Liver (tissue), 9 donors: ENCODE measurements around the gene RTP5. TPM values are rescaled to one million over a fixed set of nuclear protein-coding genes. Genes with fewer than 3 reads are reported as not detected.

Experiments
- DNase-seq: peaks from one replicate; pipeline ENCODE4 v3.0.0-alpha.2; 2017; ENCODE audit warnings: low spot score
- H3K27ac ChIP-seq, 2 donors: one replicate each; pipeline ENCODE4 v1.7.0; 2013; ENCODE audit warnings: inconsistent platforms in 2 of 2, low read length in 2 of 2, control low read depth in 1 of 2, low read depth in 1 of 2, mild to moderate bottlenecking in 1 of 2
- H3K27me3 ChIP-seq, 4 donors: one replicate each; pipeline versions ENCODE4 v1.6.1 to v1.7.0; 2013; ENCODE audit warnings: low read length in 3 of 4, inconsistent platforms in 1 of 4, mild to moderate bottlenecking in 1 of 4, moderate library complexity in 1 of 4; ENCODE audit not compliant: control insufficient read depth in 4 of 4, insufficient read depth in 4 of 4
- H3K36me3 ChIP-seq, 4 donors: one replicate each; pipeline versions ENCODE4 v1.6.1 to v1.7.0; 2013; ENCODE audit warnings: low read length in 3 of 4, mild to moderate bottlenecking in 3 of 4, low read depth in 1 of 4, moderate library complexity in 1 of 4; ENCODE audit not compliant: control insufficient read depth in 4 of 4, insufficient read depth in 3 of 4
- H3K4me1 ChIP-seq, 4 donors: one replicate each; pipeline versions ENCODE4 v1.6.1 to v1.7.0; 2013; ENCODE audit warnings: low read length in 3 of 4, mild to moderate bottlenecking in 3 of 4, moderate library complexity in 1 of 4; ENCODE audit not compliant: control insufficient read depth in 4 of 4, insufficient read depth in 4 of 4
- H3K4me3 ChIP-seq, 3 donors: one replicate each; pipeline versions ENCODE4 v1.6.1 to v1.7.0; 2013; ENCODE audit warnings: low read length in 3 of 3, control low read depth in 1 of 3, low read depth in 1 of 3, mild to moderate bottlenecking in 1 of 3
- H3K9ac ChIP-seq, 2 donors: one replicate each; pipeline ENCODE4 v1.7.0; 2013; ENCODE audit warnings: low read length in 2 of 2, mild to moderate bottlenecking in 2 of 2, moderate library complexity in 2 of 2, control low read depth in 1 of 2, low read depth in 1 of 2
- H3K9me3 ChIP-seq, 4 donors: one replicate each; pipeline versions ENCODE4 v1.6.1 to v1.7.0; 2013; ENCODE audit warnings: low read length in 3 of 4; ENCODE audit not compliant: control insufficient read depth in 4 of 4
- EGR1 ChIP-seq, 2 donors: IDR thresholded peaks; 2 replicates each; pipeline ENCODE4 v1.6.1; 2016 to 2018; ENCODE audit warnings: antibody characterized with exemption in 2 of 2, low read depth in 2 of 2
- FOXA1 ChIP-seq: IDR thresholded peaks from 2 replicates; pipeline ENCODE4 v1.6.1; 2016; ENCODE audit warnings: antibody characterized with exemption
- FOXA2 ChIP-seq: IDR thresholded peaks from 2 replicates; pipeline ENCODE4 v1.6.1; 2016; ENCODE audit warnings: antibody characterized with exemption
- GABPA ChIP-seq, 2 donors: IDR thresholded peaks in 1 of 2; conservative IDR thresholded peaks in 1 of 2; 2 replicates each; pipeline ENCODE4 v1.6.1; 2016; ENCODE audit warnings: antibody characterized with exemption in 2 of 2, mild to moderate bottlenecking in 1 of 2, moderate library complexity in 1 of 2
- HNF4A ChIP-seq, 2 donors: conservative IDR thresholded peaks; 2 replicates each; pipeline ENCODE4 v1.6.1; 2016; ENCODE audit warnings: antibody characterized with exemption in 2 of 2, mild to moderate bottlenecking in 2 of 2
- HNF4G ChIP-seq: IDR thresholded peaks from 2 replicates; pipeline ENCODE4 v1.6.1; 2016; ENCODE audit warnings: antibody characterized with exemption
- JUND ChIP-seq, 2 donors: IDR thresholded peaks; 2 replicates each; pipeline ENCODE4 v1.6.1; 2016; ENCODE audit warnings: antibody characterized with exemption in 2 of 2
- RAD21 ChIP-seq, 2 donors: IDR thresholded peaks; 2 replicates each; pipeline ENCODE4 v1.6.1; 2016; ENCODE audit warnings: antibody characterized with exemption in 2 of 2, mild to moderate bottlenecking in 2 of 2
- RXRA ChIP-seq, 2 donors: IDR thresholded peaks; 2 replicates each; pipeline ENCODE4 v1.6.1; 2017 to 2018; ENCODE audit warnings: antibody characterized with exemption in 2 of 2, mild to moderate bottlenecking in 1 of 2
- SP1 ChIP-seq: IDR thresholded peaks from 2 replicates; pipeline ENCODE4 v1.6.1; 2018; ENCODE audit warnings: antibody characterized with exemption, mild to moderate bottlenecking
- TAF1 ChIP-seq: conservative IDR thresholded peaks from 2 replicates; pipeline ENCODE4 v1.6.1; 2016; ENCODE audit warnings: antibody characterized with exemption, mild to moderate bottlenecking
- WGBS: extraction: QIAGEN DNeasy Blood & Tissue Kit; methylation state at CpG from one replicate; pipeline ENCODE4 v1.1.7; 2013; 5-methylcytosine and 5-hydroxymethylcytosine counted together
- polyA plus RNA-seq, 2 donors: library from polyadenylated mRNA; stranded (reverse) in 1 of 2; unstranded in 1 of 2; fragments of 200-250 nt in 1 of 2; fragments of >200 nt in 1 of 2; fragmentation: Nextera tagmentation in 1 of 2; extraction: Ambion mirVana in 1 of 2; gene quantifications; one replicate each; pipeline versions ENCODE4 v1.2.1 to v1.2.3, GENCODE V29; 2013 to 2015
- total RNA-seq, 2 donors: library from RNA; depleted of rRNA; stranded (reverse); fragments of >200 nt; gene quantifications; one replicate each; pipeline ENCODE4 v1.2.3, GENCODE V29; 2014
- TF ChIP-seq, protein P1 (sequence below): fragments of 150-350 bp; IDR thresholded peaks from 2 replicates; pipeline ENCODE4 v1.5.1; 2017; ENCODE audit warnings: improper control_type of control experiment, low read depth, low read length; ENCODE audit not compliant: missing input control
- TF ChIP-seq, protein P2 (sequence below): IDR thresholded peaks from 2 replicates; pipeline ENCODE4 v1.6.1; 2016; ENCODE audit warnings: antibody characterized with exemption
- TF ChIP-seq, protein P3 (sequence below): IDR thresholded peaks from 2 replicates; pipeline ENCODE4 v1.6.1; 2016; ENCODE audit warnings: antibody characterized with exemption
- TF ChIP-seq, protein P4 (sequence below): IDR thresholded peaks from 2 replicates; pipeline ENCODE4 v1.6.1; 2016; ENCODE audit warnings: antibody characterized with exemption
- TF ChIP-seq, protein P5 (sequence below): IDR thresholded peaks from 2 replicates; pipeline ENCODE4 v1.6.1; 2016; ENCODE audit warnings: antibody characterized with exemption, mild to moderate bottlenecking
- donor health status: healthy.
- donor health status: healthy.
- donor health status: healthy.
- donor health status: healthy.
- donor health status: healthy.

The RTP5 gene
- total and polyA plus RNA-seq, 4 donors, result under 0.01 to 0.03 TPM; not detected in 2

DNA sequence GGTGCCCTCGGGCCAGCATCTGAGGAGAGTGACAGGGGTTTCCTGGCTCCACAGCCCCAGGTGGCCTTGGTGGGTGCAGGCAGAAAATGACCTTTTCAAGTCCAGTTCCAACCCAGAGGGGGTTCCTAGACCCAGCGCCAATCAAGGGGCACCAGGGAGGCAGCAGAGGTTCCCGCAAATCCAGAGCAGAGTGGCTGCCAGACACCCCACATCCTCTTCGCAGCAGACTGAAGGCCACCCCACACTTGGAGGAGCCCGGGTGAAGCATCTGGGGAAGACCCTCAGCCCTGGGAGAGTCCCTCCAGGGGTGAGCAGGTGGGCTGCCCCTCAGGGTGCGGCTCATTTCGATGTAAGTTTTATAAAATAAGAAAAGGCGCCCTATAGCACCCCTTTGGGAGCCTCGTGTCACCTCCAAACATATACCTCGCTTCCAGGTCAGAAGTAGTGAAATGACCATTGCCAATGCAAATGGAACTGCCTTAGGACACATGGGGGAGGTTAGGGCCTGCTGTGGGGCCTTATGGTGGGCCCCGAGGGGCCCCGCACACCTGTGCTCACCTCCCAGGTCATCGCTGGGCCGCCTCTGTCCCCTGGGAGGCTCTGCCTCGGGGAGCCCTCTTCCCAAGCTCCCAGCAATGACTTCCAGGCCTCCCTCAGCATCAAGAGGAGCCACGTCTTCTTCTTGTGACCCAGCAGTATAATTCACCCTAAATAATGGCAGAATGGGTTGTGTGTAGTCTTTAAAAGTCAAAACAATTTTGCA, 11.0 kb downstream of the RTP5 start:
- Histone ChIP-seq H3K9ac (no peak overlapping the region), H3K4me1 (peaks cover 4 to 29% (median 15%) of the 10 kb centered on the region in 4 donors), H3K27me3 (no peaks in the 10 kb centered on the region), H3K36me3 (no peaks in the 10 kb centered on the region), H3K4me3 (peak overlapping the region in 1 of 3 donors; percentile 62), H3K9me3 (no peaks in the 10 kb centered on the region), H3K27ac (peak overlapping the region in 1 of 2 donors; percentile 81)
- WGBS, result 87% methylated on average over 16 of the region's 16 CpGs
- no peak for DNase-seq
- TF ChIP-seq GABPA (IDR thresholded peaks at IDR 0.05 in 1 of 2, conservative IDR thresholded peaks at IDR 0.05 in 1 of 2) (no peak), TAF1 (no peak), HNF4A (conservative IDR thresholded peaks at IDR 0.05) (no peak), HNF4G (no peak), RAD21 (IDR thresholded peaks at IDR 0.05) (no peak), FOXA2 (no peak)
- TF ChIP-seq, protein P1, sequence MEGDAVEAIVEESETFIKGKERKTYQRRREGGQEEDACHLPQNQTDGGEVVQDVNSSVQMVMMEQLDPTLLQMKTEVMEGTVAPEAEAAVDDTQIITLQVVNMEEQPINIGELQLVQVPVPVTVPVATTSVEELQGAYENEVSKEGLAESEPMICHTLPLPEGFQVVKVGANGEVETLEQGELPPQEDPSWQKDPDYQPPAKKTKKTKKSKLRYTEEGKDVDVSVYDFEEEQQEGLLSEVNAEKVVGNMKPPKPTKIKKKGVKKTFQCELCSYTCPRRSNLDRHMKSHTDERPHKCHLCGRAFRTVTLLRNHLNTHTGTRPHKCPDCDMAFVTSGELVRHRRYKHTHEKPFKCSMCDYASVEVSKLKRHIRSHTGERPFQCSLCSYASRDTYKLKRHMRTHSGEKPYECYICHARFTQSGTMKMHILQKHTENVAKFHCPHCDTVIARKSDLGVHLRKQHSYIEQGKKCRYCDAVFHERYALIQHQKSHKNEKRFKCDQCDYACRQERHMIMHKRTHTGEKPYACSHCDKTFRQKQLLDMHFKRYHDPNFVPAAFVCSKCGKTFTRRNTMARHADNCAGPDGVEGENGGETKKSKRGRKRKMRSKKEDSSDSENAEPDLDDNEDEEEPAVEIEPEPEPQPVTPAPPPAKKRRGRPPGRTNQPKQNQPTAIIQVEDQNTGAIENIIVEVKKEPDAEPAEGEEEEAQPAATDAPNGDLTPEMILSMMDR, result no peak
- TF ChIP-seq, protein P2, sequence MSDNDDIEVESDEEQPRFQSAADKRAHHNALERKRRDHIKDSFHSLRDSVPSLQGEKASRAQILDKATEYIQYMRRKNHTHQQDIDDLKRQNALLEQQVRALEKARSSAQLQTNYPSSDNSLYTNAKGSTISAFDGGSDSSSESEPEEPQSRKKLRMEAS, result no peak
- TF ChIP-seq, protein P3, sequence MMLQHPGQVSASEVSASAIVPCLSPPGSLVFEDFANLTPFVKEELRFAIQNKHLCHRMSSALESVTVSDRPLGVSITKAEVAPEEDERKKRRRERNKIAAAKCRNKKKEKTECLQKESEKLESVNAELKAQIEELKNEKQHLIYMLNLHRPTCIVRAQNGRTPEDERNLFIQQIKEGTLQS, result no peak
- TF ChIP-seq, protein P4, sequence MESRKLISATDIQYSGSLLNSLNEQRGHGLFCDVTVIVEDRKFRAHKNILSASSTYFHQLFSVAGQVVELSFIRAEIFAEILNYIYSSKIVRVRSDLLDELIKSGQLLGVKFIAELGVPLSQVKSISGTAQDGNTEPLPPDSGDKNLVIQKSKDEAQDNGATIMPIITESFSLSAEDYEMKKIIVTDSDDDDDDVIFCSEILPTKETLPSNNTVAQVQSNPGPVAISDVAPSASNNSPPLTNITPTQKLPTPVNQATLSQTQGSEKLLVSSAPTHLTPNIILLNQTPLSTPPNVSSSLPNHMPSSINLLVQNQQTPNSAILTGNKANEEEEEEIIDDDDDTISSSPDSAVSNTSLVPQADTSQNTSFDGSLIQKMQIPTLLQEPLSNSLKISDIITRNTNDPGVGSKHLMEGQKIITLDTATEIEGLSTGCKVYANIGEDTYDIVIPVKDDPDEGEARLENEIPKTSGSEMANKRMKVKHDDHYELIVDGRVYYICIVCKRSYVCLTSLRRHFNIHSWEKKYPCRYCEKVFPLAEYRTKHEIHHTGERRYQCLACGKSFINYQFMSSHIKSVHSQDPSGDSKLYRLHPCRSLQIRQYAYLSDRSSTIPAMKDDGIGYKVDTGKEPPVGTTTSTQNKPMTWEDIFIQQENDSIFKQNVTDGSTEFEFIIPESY, result no peak
- TF ChIP-seq, protein P5, sequence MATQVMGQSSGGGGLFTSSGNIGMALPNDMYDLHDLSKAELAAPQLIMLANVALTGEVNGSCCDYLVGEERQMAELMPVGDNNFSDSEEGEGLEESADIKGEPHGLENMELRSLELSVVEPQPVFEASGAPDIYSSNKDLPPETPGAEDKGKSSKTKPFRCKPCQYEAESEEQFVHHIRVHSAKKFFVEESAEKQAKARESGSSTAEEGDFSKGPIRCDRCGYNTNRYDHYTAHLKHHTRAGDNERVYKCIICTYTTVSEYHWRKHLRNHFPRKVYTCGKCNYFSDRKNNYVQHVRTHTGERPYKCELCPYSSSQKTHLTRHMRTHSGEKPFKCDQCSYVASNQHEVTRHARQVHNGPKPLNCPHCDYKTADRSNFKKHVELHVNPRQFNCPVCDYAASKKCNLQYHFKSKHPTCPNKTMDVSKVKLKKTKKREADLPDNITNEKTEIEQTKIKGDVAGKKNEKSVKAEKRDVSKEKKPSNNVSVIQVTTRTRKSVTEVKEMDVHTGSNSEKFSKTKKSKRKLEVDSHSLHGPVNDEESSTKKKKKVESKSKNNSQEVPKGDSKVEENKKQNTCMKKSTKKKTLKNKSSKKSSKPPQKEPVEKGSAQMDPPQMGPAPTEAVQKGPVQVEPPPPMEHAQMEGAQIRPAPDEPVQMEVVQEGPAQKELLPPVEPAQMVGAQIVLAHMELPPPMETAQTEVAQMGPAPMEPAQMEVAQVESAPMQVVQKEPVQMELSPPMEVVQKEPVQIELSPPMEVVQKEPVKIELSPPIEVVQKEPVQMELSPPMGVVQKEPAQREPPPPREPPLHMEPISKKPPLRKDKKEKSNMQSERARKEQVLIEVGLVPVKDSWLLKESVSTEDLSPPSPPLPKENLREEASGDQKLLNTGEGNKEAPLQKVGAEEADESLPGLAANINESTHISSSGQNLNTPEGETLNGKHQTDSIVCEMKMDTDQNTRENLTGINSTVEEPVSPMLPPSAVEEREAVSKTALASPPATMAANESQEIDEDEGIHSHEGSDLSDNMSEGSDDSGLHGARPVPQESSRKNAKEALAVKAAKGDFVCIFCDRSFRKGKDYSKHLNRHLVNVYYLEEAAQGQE, result no peak

DNA sequence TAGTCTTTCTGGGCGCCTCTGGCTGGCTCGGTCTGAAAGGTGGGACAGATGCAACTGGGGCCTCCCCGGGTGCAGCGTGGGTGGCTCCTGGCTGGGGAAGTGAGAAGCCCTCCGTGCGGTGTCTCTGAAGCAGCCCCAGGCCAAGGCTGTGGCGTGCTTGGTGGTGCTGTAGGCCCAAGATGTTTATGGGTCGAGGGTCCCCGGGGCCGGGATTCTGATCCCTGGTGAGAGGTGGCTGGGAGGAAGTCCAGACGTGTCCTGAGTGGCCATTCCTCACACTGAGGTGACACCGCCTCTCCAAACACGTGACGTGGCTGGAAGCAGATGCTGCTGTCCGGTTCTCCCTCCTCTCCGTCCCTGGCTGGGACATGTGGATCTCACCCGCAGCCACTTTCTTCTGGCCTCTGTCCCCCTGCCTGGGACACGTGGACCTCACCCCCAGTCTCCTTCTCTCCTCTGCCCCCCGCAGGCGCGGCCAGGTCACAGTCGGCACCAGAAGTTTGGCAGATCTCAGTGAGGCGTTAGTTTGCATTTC, 12.6 kb downstream of the RTP5 start:
- peak overlapping the region in 1 of 2 donors; percentile 73 for H3K9ac ChIP-seq
- H3K27ac ChIP-seq, result peak overlapping the region; percentile 76 to 81
- WGBS, result 5% methylated on average over 23 of the region's 23 CpGs
- H3K4me3 ChIP-seq, result peak overlapping the region in 2 of 3 donors; percentile 5 to 45
- no peaks in the 10 kb centered on the region for H3K36me3 ChIP-seq
- H3K4me1 ChIP-seq, result peaks cover 4 to 31% (median 17%) of the 10 kb centered on the region in 4 donors
- DNase-seq, result peak; percentile 44
- H3K27me3 ChIP-seq, result no peaks in the 10 kb centered on the region
- H3K9me3 ChIP-seq, result no peaks in the 10 kb centered on the region
- TF ChIP-seq HNF4A (conservative IDR thresholded peaks at IDR 0.05) (peak; percentile 28), FOXA1 (no peak), EGR1 (IDR thresholded peaks at IDR 0.05; ENCODE audit: low read depth in 2 of 2) (no peak), RXRA (IDR thresholded peaks at IDR 0.05) (peak; percentile 47 to 51), SP1 (no peak), JUND (IDR thresholded peaks at IDR 0.05) (no peak)
- TF ChIP-seq, protein P3, result no peak
- TF ChIP-seq, protein P4, result peak; percentile 31
- TF ChIP-seq, protein P5, result peak; percentile 74
